Endothelial cell (in vitro differentiated cells): ENCODE data around the gene PRR15L. TPM values are rescaled to one million over a fixed set of nuclear protein-coding genes. Genes with fewer than 3 reads are reported as not detected.
A peak's percentile ranks its signal among the peaks of the same experiment; 100 is the strongest.

Source experiments
- DNase-seq: peaks from one replicate; pipeline ENCODE4 v3.0.0; 2021; ENCODE audit warnings: low spot score
- H3K27ac Mint-ChIP-seq: one replicate; pipeline ENCODE4 v1.8.0; 2021; ENCODE audit warnings: mixed read lengths, inconsistent platforms; ENCODE audit not compliant: unreplicated experiment
- H3K27me3 Mint-ChIP-seq: one replicate; pipeline ENCODE4 v1.8.0; 2021; ENCODE audit warnings: mild to moderate bottlenecking, moderate library complexity, mixed read lengths, inconsistent platforms; ENCODE audit not compliant: unreplicated experiment
- H3K36me3 Mint-ChIP-seq: one replicate; pipeline ENCODE4 v1.8.0; 2021; ENCODE audit warnings: mild to moderate bottlenecking, low read depth, mixed read lengths, inconsistent platforms; ENCODE audit not compliant: unreplicated experiment
- H3K4me1 Mint-ChIP-seq: one replicate; pipeline ENCODE4 v1.8.0; 2021; ENCODE audit warnings: mild to moderate bottlenecking, mixed read lengths, inconsistent platforms; ENCODE audit not compliant: unreplicated experiment
- H3K4me3 Mint-ChIP-seq: one replicate; pipeline ENCODE4 v1.8.0; 2021; ENCODE audit warnings: mild to moderate bottlenecking, mixed read lengths, inconsistent platforms; ENCODE audit not compliant: unreplicated experiment
- H3K9me3 Mint-ChIP-seq: one replicate; pipeline ENCODE4 v1.8.0; 2021; ENCODE audit warnings: mixed read lengths, inconsistent platforms; ENCODE audit not compliant: unreplicated experiment
- total RNA-seq: library from RNA; stranded (reverse); fragmentation: NEBNext Ultra II Directional; extraction: Animal tissue kit (Norgen Biotek cat#: 25700); gene quantifications from one replicate; pipeline ENCODE4 v1.2.1, GENCODE V29; 2021; ENCODE audit not compliant: unreplicated experiment
- TF ChIP-seq, protein P1 (sequence below): fragments of 200-600 bp; sonication (generic); IDR thresholded peaks from one replicate; pipeline ENCODE4 v1.5.0; 2021; ENCODE audit warnings: antibody characterized with exemption; ENCODE audit not compliant: unreplicated experiment

The PRR15L gene
- total RNA-seq, 1 donor from 2014 or later = not detected

DNA sequence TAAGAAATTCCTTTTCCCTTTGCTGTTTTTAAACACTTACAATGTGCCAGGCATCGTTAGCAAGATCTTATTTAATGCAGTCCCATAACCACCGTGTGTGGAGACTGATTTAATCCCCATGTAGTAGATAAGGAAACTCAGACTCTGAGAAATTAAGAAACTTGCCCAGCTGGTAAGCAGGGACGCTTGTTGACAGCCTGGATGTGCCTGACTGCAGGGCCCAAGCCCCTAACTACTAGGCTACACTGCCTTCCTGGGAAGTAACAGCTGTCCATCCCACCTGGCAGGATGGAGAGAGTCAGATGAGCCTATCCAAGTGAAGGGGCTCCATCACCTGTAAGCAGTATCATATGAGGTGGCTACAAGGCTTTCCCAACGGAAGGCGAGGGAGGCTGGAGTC, 36.3 kb upstream of the PRR15L start:
- H3K27me3 Mint-ChIP-seq = no peaks in the 10 kb centered on the region
- no peak overlapping the region for H3K27ac Mint-ChIP-seq
- H3K9me3 Mint-ChIP-seq = no peaks in the 10 kb centered on the region
- H3K36me3 Mint-ChIP-seq = no peaks in the 10 kb centered on the region
- no peak overlapping the region for H3K4me3 Mint-ChIP-seq
- peaks cover 10% of the 10 kb centered on the region for H3K4me1 Mint-ChIP-seq
- no peak for DNase-seq
- TF ChIP-seq, protein P1, sequence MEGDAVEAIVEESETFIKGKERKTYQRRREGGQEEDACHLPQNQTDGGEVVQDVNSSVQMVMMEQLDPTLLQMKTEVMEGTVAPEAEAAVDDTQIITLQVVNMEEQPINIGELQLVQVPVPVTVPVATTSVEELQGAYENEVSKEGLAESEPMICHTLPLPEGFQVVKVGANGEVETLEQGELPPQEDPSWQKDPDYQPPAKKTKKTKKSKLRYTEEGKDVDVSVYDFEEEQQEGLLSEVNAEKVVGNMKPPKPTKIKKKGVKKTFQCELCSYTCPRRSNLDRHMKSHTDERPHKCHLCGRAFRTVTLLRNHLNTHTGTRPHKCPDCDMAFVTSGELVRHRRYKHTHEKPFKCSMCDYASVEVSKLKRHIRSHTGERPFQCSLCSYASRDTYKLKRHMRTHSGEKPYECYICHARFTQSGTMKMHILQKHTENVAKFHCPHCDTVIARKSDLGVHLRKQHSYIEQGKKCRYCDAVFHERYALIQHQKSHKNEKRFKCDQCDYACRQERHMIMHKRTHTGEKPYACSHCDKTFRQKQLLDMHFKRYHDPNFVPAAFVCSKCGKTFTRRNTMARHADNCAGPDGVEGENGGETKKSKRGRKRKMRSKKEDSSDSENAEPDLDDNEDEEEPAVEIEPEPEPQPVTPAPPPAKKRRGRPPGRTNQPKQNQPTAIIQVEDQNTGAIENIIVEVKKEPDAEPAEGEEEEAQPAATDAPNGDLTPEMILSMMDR = no peak

DNA sequence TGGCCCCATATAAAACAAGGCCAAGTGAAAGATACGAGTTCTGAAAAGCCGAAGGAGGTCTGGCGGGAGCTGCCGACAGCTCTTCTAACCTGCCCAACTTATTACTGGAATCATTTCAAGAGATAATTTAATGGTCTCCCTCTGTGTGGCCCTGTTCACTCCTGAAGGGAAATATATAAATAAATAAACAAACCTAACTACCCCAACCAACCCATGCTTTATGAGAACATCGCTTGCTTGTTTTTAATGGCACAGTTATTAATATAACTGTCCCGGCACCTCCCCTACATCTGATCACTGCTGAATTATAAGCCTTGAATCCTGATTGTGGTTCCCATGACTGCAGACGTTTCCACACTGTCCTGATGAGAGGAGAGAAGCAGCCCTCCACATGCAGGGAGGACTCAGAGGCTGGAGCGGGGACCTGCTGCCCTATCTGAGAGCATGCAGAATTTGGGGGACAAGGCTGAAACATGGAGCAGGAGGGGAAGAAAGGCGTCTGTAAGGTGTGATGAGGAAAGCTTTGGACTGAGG, 35.4 kb upstream of the PRR15L start:
- DNase-seq = no peak
- H3K27ac Mint-ChIP-seq = no peak overlapping the region
- peaks cover 11% of the 10 kb centered on the region for H3K4me1 Mint-ChIP-seq
- H3K27me3 Mint-ChIP-seq = no peaks in the 10 kb centered on the region
- H3K4me3 Mint-ChIP-seq = no peak overlapping the region
- no peaks in the 10 kb centered on the region for H3K9me3 Mint-ChIP-seq
- TF ChIP-seq, protein P1 = no peak
- H3K36me3 Mint-ChIP-seq = no peaks in the 10 kb centered on the region

DNA sequence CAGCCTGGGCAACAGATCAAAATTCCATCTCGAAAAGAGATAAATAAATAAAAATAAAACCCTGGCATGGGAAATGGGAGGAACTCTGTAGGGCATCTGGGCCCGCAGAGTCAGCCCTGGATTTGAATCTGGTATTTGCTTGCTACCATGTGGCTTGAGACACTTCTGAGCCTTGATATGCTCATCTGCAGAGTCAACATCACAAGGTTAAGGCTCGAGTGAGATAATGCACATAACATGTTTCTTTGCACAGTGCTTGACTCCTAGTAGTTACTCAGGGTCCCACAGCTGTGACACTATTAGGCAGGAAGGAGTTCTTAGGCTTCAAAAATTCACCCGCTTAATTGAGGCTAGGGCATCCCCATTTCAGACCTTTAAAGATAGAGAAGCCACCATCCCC, 34.5 kb upstream of the PRR15L start:
- H3K27me3 Mint-ChIP-seq = peaks cover 2% of the 10 kb centered on the region
- no peak overlapping the region for H3K4me3 Mint-ChIP-seq
- no peak for DNase-seq
- H3K27ac Mint-ChIP-seq = no peak overlapping the region
- H3K9me3 Mint-ChIP-seq = no peaks in the 10 kb centered on the region
- peaks cover 11% of the 10 kb centered on the region for H3K4me1 Mint-ChIP-seq
- no peaks in the 10 kb centered on the region for H3K36me3 Mint-ChIP-seq
- TF ChIP-seq, protein P1 = no peak

DNA sequence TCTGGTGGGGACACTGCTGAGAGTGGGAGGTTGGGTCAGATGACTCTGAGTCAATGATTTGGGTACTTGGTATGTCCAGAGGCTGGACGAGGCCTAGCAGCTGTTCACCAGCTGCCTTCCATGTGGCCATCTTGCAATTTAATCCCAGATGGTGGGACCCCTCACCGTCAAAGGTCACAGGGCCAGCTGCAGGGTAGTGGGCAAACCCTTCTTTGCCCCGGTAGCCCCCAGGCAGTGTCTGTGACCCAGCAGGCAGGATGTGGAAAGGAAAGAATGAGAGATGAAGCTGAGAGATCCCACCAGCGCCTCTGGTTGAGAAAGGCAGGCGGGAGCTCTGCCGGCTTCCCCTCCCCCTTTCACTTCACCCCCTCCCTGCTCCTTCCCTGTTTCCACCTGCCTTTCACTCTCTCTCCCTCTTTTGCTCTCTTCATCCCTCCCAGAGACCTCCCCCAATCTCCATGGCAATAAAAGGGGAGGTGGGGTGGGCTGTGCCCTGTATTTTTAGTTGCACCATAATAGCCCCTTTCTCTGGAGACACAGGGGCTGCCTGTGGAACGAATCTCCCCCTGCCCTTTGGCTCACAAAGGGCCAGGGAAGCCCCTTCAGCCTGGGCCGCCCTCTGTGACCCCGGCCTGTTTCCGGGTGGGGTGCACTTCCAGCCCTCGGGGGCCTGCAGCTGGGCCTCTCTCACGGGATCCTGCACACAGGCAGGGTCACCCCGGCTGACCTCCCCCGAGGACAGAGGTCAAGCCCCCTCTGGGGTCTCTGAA, 33.5 kb upstream of the PRR15L start:
- H3K27me3 Mint-ChIP-seq = peaks cover 2% of the 10 kb centered on the region
- H3K36me3 Mint-ChIP-seq = no peaks in the 10 kb centered on the region
- no peak overlapping the region for H3K27ac Mint-ChIP-seq
- no peak overlapping the region for H3K4me3 Mint-ChIP-seq
- no peak for DNase-seq
- H3K9me3 Mint-ChIP-seq = no peaks in the 10 kb centered on the region
- peaks cover 11% of the 10 kb centered on the region for H3K4me1 Mint-ChIP-seq
- TF ChIP-seq, protein P1 = no peak

DNA sequence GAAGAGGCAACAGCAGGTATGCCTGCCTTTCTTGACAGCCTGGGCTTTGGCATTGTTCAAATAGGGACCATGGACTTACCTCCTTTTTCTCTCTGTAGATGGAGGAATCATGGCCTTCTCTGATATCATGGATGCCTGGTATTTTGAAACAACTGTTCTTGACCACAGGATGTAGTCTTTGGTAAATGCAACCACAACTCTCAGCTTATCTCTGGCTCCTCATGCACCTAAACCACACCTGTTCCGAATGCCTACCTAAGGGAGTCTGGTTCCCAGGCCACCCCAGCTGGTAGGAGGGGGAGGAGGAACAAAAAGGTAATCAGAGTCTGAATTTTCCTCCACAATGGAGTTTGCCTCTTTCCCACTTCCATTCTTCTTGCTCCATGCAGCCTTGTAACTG, 32.0 kb upstream of the PRR15L start:
- no peak for DNase-seq
- Mint-ChIP-seq H3K4me3 (no peak overlapping the region), H3K4me1 (peaks cover 11% of the 10 kb centered on the region), H3K36me3 (no peaks in the 10 kb centered on the region), H3K27ac (peak overlapping the region; percentile 31), H3K27me3 (peaks cover 3% of the 10 kb centered on the region), H3K9me3 (no peaks in the 10 kb centered on the region)
- TF ChIP-seq, protein P1 = no peak
